ENCODE data around the gene RB1.
"Not testable (repeated sequence)": the region's sequence is repeated elsewhere in the genome, so short reads cannot be mapped to it uniquely, and the experiment has no call there.

RB1 gene

GRCh38 chr13:48443442-48444208, 140.1 kb downstream of the RB1 start:
- no peak for DNase-seq (ENCODE audit: low spot score)
- POLR2A ChIA-PET (ENCODE audit: low non-redundant PET), result no interaction called here
- CTCF ChIA-PET, result interaction anchor here (0.5 kb wide), 1 partner anchor 406 kb away, joined by 3 read pairs; the partner anchor contains the start of gene NUDT15
- no peak overlapping the region for H3K27ac ChIP-seq
- TF ChIP-seq CTCF (conservative IDR thresholded peaks at IDR 0.05; ENCODE audit: low read depth), result no peak

GRCh38 chr13:48446464-48446863, 142.9 kb downstream of the RB1 start:
- TF ChIP-seq CTCF (conservative IDR thresholded peaks at IDR 0.05; ENCODE audit: low read depth), result no peak
- H3K27ac ChIP-seq, result no peak overlapping the region
- ChIA-PET CTCF (no interaction called here), POLR2A (ENCODE audit: low non-redundant PET) (no interaction called here)
- DNase-seq (ENCODE audit: low spot score), result peak; percentile 29

- no peak overlapping the region for H3K27ac ChIP-seq
- no peak for TF ChIP-seq CTCF (conservative IDR thresholded peaks at IDR 0.05; ENCODE audit: low read depth)
- ChIA-PET POLR2A (ENCODE audit: low non-redundant PET) (no interaction called here), CTCF (interaction anchor here (0.6 to 0.8 kb wide), 3 partner anchors 29 to 321 kb away, joined by 3 read pairs; no protein-coding TSS in a partner anchor)
- DNase-seq (ENCODE audit: low spot score), result no peak
Observed at GRCh38 chr13:48448285-48448958, 144.9 kb downstream of the RB1 start.

- H3K27ac ChIP-seq, result peak overlapping the region; percentile 67
- peak; percentile 14 for DNase-seq (ENCODE audit: low spot score)
- ChIA-PET POLR2A (ENCODE audit: low non-redundant PET) (no interaction called here), CTCF (no interaction called here)
- no peak for TF ChIP-seq CTCF (conservative IDR thresholded peaks at IDR 0.05; ENCODE audit: low read depth)
Observed at GRCh38 chr13:48448959-48449614, 145.5 kb downstream of the RB1 start.

DNA sequence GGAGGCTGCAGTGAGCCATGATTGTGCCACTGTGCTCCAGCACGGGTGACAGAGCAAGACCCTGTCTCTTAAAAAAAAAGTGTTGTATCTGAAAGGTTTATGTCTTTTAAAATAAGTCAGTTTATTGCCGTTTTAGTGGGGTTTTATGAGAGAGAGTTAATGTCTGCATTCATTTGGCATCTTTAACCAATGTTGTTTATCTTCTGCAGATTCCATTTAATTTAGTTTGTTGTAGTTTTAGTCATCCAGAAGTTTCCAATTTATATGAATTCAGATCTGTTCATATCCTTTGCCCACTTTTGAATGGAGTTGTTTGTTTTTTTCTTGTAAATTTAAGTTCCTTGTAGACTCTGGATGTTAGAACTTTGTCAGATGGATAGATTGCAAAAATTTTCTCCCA, 146.1 kb downstream of the RB1 start:
- CTCF ChIA-PET, result interaction anchor here (1.0 kb wide), 1 partner anchor 47 kb away, joined by 3 read pairs; no protein-coding TSS in a partner anchor
- POLR2A ChIA-PET (ENCODE audit: low non-redundant PET), result no interaction called here
- DNase-seq (ENCODE audit: low spot score), result no peak
- H3K27ac ChIP-seq, result peak overlapping the region; percentile 67
- TF ChIP-seq CTCF (conservative IDR thresholded peaks at IDR 0.05; ENCODE audit: low read depth), result no peak

DNA sequence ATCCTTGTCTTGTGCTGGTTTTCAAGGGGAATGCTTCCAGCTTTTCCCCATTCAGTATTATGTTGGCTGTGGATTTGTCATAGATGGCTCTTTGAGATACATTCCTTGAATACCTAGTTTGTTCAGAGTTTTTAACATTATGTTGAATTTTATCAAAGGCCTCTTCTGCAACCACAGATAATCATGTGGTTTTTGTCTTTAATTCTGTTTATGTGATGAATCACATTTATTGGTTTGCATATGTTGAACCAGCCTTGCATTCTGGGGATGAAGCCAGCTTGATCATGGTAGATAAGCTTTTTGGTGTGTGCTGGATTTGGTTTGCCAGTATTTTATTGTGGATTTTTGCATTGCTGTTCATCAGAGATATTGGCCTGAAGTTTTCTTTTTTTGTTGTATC, 147.6 kb downstream of the RB1 start:
- POLR2A ChIA-PET (ENCODE audit: low non-redundant PET); CTCF ChIA-PET; H3K27ac ChIP-seq; DNase-seq (ENCODE audit: low spot score): not testable (repeated sequence)

Measured in RWPE1 (cell line).